ENCODE results near the gene TRMT61B.
A peak's percentile ranks its signal among the peaks of the same experiment; 100 is the strongest.

The TRMT61B gene
- total RNA-seq: 20.5 to 21.1 reads per million in 2 donors

DNA sequence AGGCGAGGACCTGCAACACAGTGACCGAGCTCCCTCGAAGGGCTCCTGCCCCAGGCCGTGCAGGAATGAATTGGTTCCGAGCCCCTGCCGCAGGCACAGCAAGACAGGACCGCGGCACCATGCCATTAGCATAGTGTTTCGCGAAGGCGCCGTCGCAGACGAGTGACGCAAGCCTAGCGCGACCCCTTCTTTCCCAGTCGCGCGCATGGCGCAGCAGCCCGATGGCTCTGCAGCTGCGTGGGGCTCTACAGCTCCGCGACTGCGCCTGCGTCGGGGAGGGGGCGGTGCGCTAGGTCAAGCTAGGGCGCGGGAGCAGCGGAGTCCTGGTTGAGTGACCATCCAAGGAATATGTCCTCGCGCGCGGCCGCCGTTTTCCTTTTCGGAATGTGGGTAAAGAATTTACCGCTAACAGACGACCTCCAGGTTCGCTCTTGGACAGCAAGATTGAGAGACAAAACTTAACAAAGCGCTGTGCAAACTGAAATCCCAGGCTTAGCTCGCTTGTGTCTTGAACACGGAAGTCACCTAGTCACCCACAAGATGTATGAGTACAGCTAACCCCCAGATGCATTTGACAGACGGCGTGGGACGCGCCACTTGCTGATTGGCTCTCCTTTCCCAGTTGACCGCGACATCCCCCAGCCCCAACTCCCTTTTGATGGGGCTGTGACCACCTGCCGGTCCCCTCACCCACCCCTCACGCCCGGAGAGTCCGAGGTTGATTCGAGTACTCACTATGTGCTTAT is at the start of gene TRMT61B:
TRMT61B (minus strand) TSS at position 164 of the 746 bp plus-strand sequence; CDS start at position 132, 32 bp downstream.
- DNase-seq: peak; percentile 97

DNA sequence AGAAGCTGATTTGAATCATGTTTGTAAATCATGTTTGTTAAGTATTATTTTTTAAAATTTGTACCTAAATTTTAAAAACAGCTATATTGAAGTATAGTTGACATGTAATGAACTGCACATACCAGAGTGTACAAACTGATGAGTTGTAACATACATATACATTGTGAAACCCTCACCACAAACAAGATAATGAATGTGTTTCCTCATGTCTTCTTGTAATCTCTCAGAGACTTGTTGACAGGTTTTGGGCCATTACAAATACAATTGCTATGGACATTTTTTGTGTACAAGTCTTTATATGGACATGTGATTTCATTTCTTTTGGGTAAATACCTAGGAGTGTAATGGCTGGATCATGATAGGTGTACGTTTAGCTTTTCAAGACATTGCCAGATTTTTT is 45.8 kb upstream of the TRMT61B start:
- no peak for DNase-seq

DNA sequence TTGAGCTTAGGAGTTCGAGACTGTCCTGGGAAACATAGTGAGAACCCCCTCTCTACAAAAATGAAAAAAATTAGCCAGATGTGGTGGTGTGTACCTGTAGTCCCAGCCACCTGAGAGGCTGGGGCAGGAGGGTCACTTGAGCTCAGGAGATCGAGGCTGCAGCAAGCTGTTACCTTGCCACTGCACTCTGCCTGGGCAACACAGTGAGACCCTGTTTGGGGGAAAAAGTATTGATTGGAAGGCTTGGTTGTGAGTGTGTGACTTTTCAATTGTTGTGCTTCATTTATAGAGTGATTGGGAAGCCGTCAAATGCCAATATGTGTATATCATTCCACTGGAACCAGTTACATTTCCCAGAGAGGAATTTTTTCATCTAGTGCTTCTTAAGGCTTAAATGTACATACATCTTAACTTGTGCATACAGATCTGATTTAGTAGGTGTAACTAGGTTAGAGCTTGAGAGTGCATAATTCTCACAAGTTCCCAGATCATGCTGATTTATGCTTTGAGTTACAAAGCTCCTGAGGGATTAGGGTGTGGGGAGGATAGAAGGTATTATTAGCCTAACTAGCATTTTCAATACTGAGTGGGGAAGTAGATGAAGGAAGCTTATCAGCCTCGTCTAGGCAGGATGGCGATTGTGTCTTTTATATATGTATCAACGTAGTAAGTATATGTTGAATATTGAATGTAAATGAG is 39.7 kb upstream of the TRMT61B start:
- DNase-seq: no peak

DNA sequence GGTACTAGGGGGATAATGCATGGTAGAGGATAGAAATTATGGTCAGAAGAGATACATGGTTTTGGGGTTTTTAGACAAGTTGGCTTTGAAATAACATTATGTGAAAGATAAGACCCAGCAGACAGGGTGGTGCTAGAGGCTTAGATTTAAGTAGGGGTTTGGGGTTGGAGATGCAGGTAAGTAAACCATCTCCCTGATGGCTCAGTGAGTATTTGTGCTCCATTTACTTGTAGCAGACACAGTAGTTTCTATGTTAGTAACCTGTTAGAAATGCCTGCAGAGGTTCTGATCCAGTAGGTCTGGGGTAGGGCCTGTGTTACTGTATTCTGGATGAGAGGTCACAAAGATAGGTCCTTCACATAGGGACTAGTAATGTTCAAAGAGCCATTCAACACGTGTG is 38.1 kb upstream of the TRMT61B start:
- DNase-seq: no peak

DNA sequence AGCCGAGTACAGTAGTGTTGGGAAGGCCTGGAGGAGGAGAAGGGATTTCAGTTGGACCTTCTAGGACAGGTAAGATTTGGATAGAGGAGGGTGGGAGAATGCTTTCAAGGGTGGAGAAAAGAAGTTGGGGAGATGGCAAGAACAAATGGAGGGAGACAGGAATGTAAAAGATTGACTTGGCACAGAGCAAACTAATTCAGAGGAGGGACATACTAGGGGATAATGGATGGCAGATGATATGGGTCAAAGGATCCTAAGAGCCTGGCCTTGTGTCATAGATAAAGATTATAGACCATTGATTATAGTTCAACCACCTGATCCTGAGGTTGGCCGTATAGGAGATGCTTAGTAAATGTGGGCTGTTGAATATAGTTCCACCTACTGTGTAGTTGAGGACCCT is 36.7 kb upstream of the TRMT61B start:
- no peak for DNase-seq

DNA sequence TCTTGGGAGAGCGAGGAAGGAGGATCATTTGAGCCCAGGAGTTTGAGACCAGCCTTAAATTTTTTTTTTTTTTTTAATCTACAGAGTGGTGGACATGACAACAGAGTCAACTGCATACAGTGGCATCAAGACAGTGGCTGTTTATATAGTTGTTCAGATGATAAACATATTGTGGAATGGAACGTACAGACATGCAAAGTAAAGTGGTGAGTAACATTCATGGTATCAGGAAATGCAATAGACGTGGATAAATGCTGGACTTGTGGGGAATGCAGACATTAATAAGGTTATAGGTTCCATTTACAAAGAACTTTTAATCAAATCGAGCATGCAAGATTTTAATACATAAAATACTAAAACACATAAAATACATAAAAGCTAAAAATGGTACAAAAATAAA is 36.3 kb upstream of the TRMT61B start:
- no peak for DNase-seq

DNA sequence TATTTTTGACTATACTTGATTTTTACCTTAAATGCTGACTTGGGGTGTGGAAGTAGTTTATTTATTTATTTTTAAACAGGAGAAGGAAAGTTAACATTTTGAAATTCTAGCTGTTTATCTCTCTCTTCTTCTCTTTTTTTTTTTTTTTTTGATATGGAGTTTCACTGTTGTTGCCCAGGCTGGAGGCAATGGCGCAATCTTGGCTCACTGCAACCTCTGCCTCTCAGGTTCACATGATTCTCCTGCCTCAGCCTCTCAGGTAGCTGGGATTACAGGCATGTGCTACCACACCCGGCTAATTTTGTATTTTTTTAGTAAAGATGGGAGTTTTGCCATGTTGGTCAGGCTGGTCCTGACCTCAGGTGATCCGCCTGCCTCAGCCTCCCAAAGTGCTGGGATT is 35.4 kb upstream of the TRMT61B start:
- DNase-seq: no peak

DNA sequence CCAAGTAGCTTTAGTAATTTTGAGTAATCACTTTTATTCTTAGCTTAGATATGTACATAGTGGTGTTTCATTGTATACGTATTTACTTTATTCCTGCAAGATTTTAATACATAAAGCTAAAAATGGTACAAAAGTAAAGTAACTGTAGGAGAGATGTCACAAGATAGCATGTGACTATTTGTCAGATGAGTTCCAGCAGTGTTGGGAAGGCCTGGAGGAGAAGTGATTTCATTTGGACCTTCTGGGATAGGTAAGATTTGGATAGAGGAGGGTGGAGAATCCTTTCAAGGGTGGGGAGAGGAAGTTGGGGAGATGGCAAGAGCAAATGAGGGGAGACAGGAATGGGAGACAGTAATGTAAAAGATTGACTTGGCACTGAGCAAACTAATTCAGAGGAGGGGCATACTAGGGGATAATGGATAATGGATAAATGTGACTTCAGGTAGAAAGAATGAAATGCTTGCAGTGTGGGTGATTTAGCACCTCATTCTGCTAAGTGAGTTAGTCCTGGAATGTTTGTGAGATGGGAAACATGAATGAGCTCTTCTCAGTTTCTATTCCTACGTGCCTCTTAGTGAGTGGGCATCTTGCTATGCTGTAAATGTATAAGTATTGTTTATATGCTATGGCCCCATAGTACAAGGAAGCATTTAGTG is 34.8 kb upstream of the TRMT61B start:
- no peak for DNase-seq

DNA sequence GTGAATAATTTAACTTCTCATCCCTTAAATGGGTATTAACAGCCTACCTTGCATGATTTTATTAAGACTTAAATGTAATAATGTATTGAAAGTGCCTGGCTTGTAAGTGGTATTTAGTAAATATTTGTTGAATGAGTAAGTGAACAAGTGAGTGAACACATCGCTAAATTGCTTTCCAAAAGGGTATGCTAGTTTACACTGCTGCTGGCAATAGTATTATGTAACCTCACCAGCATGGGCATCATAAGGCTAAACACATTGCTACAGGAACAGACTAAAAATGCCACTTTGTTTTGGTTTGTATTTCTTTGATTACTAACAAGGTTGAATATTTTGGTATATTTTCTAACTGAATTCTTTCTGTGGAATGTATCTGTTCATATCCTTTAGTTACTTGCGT is 34.2 kb upstream of the TRMT61B start:
- no peak for DNase-seq

DNA sequence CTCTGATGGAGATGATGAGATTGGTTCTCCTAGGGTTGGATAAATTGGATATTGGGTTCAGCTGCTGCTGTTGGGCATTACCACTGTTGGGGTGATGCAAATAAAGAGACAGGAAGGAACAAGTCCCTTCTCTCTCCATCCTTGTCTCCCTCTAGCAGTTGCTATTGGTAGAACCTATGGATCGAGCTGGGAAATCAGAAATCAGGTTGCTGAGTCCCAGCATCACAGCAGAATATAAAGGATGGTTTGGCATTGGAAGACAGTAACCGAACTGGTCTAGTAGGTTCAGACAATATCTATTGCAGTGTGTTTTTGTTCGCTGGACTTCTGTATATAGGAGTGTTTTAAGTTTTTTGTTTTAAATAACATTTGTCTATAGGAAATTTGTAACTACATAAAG is 32.5 kb upstream of the TRMT61B start:
- no peak for DNase-seq

DNA sequence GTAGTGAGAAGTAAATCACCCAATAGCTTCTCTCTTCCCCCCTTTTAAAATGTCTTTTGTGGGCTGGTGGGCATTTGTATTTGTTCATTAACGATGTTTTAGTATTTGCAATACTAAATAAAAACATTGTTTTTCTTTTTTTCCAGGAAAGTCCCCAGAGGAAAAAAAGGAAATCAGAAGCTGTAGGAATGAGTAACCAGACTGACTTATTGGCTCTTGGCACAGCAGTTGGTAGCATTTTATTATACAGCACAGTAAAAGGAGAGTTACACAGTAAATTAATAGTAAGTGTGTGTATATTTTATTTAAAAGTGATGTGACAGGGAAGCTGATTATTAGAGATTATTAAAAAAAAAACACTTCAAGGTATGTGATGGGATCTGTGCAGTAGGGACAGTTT is 31.7 kb upstream of the TRMT61B start:
- DNase-seq: no peak

DNA sequence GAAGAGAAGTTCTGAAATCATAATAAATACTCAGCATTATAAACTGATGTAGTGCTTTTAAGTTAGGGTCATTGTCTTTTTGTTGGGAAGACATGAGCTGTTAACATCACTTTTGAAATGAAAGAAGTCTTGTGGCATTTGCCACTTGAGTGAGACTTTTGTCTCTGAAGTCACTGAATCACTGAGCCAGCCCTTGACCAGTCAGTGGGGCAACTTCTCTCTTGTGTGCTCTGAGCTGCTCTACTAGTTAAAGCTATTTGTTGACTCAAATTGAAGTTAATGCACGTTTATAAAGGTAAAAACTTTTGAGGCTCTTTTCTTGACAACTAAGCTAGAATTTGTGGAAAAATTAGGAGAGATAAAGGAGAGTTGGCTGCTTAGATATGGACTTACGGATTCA is 31.1 kb upstream of the TRMT61B start:
- no peak for DNase-seq

DNA sequence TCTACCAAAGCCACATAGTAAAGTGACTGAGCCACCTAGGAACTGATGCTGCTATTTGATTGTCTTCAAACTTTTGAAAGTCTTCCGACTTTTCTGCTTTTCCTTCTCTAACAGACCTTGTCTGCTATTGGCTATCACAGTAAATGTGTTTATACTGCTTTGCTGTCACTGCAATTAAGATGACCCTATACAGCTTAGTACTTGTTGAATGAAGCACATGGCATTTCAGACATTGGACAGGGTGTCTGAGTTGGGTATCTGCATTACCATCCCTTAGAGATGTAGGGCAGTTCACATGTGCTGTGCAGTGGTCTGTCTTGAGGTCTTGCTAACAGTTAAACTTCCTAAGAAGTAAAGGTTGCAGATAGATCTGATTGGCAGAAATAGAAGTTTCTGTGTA is 27.9 kb upstream of the TRMT61B start:
- no peak for DNase-seq

DNA sequence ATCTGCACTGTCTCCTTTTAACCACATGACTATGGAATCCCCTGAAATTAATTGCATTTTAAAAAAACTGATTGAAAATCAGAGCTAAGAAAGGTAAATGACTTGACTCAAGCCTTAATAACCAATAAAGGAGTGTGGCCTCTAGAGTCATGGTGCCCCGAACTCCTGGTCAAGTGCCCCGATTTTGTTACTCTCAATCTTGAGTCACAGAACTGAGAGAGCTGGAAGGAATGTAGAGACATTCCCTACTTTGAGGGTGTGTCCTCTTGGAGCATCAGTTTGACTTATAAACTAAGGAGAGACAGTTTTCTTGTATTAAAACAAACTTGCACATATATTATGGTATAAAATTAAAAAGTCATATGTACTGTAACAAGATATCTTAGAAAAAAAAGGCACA is 26.8 kb upstream of the TRMT61B start:
- DNase-seq: no peak

DNA sequence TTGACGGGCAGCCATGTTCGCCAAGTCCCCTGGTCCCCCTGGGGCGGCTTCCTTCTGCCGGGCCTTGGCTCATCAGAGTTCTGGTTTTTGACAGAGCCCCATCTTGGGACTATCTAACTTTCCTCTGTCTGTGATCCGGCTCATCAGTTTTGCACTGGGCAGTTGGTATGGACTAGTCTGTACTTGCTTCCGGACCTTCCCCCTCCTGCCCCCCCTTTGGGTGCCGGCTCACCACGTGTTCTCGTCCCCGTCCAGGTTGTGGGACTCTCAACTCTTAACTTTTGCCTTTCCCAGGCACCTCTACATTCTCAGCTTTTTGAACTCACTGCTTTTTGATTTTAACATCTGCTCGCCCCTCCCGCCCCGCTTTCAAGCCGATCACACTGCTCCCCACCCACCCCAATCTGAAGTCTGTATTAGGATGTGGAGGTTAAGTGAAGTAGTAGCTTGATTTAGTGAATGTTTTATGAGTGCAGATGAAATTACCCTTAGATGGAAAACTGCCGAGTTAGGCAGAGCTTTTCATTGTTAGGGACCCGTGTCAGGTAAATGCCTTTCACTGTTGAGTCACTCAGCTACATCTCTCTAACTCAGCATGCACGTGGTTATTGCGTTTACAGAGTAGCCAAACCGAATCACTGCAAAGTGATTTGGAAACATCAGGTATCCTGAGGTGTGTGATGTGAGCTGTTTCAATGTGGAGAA is 25.2 kb upstream of the TRMT61B start:
- peak; percentile 13 for DNase-seq

DNA sequence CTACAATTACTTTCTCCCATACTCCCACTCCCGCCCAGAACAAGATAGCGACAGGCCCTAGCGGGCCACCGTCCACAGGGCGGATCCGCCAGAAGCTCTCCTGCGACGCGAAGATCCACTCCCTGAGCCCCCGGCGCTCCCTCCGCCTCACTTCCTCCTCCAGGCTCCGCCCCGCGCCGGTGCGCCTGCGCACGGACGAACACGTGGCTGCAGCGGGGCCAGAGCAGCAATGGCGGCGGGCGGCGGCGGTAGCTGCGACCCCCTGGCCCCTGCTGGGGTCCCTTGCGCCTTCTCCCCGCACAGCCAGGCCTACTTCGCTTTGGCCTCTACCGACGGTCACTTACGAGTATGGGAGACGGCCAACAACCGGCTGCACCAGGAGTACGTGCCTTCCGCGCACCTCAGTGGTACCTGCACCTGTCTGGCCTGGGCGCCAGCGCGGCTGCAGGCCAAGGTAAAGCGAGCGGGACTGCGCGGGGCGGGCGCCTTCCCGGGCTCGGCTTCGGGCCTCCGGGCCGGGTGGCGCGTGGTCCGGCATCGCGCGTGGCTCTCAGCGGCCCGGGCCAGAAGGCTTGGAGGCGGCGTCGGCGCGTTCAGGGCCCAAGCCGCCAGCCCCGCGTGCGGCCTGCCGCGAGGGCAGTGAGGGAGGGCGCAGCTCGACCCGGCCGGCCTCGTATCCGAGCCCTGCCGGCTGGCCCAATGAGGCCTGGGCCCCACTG is 24.5 kb upstream of the TRMT61B start, which contains the start of gene WDR43:
WDR43 (plus strand) TSS at position 198 of the 719 bp plus-strand sequence; CDS start at position 230, 32 bp downstream.
- peak; percentile 98 for DNase-seq

DNA sequence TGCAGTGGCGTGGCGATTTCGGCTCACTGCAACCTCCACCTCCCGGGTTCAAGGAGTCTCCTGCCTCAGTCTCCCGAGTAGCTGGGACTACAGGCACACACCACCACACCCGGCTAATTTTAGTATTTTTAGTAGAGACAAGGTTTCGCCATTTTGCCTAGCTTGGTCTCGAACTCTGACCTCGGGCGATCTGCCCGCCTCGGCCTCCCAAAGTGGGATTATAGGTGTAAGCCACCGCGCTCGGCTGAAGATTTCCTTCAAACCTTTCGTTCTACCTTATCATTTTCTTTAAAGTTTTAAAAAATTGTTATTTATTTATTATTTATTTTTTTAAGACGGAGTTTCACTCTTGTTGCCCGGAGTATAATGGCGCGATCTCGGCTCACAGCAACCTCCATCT is 23.4 kb upstream of the TRMT61B start:
- DNase-seq: no peak

DNA sequence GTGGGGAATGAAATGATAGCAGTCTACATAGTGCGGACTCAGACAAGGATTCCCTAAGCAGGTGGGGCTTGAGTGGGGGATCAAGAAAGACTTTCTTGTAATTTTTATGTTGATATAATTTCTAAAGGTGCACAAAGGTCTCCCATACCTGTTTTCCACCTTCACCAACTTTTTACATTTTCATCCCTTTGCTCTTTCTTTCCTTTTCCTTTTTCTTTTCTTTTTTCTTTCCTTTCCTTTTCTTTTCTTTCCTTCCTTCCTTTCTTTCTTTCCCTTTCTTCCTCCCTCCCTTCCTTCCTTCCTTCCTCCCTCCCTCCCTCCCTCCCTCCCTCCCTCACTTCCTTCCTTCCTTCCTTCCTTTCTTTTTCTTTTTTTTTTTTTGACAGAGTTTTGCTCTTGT is 10.1 kb upstream of the TRMT61B start:
- DNase-seq: no peak

DNA sequence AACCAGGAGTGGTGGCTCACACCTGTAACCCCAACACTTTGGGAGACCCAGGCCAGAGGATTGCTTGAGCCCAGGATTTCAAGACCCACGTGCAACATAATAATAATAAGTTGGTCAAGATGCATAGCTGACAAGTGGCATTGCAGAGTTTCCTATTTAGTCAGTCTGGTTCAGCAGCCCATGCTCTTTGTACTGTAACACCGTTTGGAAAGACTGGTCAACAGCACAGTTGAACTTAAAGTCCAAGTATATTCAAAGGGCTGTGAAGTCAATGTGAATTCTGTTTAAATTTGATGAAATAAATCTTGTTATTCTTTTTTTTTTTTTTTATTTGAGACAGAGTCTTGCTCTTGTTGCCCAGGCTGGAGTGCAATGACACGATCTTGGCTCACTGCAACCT is 1.5 kb upstream of the TRMT61B start:
- DNase-seq: no peak

DNA sequence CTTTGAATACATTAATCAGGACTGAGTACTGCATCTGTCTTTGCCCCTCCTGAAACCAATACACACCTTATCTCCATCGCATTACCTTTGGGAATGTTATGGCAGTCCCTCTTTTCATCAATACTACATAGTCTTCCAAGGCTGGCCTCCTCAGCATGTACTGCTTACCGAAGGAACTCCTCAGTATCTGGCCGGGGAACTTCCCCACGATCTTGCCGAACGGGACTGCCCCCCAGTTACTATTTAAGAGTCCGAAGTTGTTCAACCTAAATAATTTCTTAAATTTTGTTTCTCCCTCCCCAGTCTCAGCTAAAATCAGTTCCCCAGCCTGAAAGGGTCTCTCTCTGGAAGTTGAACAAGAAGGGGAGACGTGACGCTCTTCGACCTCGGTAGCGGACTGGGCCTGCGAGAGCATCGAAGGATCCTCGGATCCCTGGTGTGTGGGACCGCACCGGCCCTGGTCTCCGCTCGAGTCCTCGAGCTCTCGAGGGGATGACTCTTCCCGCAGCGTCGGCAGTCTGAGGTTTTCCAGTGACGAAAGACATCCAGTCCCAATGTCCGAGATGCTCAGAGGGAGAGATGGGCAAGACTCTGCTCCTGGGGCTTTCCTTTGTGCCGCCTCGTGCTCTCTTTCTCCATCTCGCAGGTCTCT is 489 bp downstream of the TRMT61B start:
- DNase-seq: no peak

DNA sequence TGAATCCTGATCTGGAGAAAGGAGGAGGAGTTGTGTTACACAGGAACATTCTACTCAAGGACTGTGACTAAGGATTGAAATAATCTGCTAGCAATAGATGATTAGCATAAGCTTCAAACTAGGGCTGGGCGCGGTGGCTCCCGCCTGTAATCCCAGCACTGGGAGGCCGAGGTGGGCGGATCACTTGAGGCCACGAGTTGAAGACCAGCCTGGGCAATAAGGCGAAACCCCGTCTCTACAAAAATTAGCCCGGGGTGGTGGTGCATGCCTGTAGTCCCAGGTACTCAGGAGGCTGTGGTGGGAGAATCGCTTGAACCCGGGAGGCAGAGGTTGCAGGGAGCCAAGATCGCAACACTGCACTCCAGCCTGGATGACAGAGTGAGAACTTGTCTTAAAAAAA is 1.5 kb downstream of the TRMT61B start:
- DNase-seq: no peak

DNA sequence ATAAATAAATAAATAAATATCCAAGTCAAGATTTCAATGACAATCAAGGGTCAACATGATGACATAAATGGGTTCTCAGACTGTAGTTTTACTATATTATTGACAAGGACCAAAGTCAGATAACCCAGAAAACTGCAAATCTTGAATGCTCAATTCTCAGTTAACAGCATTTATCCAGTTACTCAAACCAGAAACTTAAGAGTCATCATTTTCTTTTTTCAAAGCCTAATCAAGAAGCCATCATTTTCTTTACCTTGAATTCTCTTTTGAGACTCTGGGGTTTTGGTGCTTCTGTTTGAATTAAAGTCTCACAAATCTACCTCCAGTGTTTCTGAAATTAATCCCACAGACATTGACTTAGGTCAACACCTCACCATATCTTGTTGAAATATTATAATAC is 14.1 kb downstream of the TRMT61B start:
- DNase-seq: no peak

Measured in activated gamma-delta T cell (primary cell).